ENCODE data around the gene APOH.
A peak's percentile ranks its signal among the peaks of the same experiment; 100 is the strongest.

Gene APOH

DNA sequence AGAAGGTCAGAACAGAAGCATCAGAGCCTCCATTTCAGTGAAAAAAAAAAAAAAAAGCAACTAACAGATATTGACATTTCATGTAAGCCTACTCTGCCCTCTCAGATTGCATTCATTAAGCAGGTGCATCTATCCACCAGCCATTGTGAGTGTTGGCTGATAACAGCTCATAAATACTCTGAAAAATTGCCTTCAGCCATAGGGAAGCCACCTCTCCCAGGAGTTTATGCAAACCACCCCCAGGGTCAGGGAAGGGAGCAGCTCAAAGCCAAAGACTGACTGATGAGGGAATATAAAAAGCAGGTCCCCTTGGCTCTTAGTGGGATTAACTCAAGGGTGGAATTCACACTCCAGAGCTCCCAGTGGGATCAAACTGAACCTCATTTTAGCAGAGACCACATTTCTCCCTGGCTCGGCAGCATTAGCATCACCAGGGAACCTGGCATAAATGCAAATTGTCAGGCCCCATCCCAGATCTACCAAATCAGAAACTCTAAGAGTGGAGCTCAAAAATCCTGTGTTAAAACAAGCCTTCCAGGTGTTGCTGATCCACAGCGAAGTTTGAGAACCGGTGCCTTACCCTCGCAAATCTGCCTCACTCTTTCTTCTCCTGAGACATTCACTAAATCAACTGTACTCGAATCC is 14.2 kb downstream of the APOH start:
- Histone ChIP-seq H3K27me3 (ENCODE audit: control insufficient read depth, insufficient read depth, low read length) (peaks cover 33% of the 10 kb centered on the region), H3K9ac (ENCODE audit: low read depth, low read length) (no peak overlapping the region), H3K9me3 (replicated peaks; ENCODE audit: low read length) (no peaks in the 10 kb centered on the region), H3K4me3 (ENCODE audit: low read length) (no peak overlapping the region), H3K4me2 (ENCODE audit: low read length) (no peak overlapping the region), H3K4me1 (ENCODE audit: control insufficient read depth, insufficient read depth, low read length) (no peaks in the 10 kb centered on the region), H3K36me3 (ENCODE audit: insufficient read depth, low read length) (no peaks in the 10 kb centered on the region)

DNA sequence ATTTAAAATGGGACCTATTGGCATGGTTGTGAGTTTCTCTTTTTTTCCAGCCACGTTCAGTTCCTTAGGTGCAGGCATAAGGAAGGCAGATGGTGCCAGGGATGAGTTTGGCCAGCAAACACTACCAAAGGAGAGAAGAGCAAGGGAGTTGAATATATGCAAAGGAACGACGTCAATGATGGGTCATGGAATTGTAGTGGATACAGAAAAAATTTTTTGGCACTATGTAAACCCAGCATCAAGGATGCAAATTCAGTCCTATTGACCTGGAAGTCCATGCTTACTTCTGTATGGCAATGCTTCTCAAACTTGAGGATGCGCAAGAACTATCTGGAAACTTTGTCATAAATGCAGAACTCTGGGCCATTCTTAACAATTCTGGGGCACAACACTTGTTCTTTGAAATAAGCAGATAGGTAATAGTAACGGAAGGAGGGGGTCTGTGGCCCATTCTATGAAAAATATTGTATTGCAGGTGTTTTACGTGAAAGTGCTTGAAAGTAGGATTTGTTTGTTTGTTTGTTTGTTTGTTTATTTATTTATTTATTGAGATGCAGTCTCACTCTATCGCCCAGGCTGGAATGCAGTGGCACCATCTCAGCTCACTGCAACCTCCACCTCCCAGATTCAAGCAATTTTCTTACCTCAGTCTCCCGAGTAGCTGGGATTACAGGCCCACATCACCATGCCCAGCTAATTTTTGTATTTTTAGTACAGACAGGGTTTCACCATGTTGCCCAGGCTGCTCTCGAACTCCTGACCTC is 18.0 kb downstream of the APOH start:
- peaks cover 14% of the 10 kb centered on the region for H3K27me3 ChIP-seq (ENCODE audit: control insufficient read depth, insufficient read depth, low read length)
- no peak overlapping the region for H3K9ac ChIP-seq (ENCODE audit: low read depth, low read length)
- H3K9me3 ChIP-seq (replicated peaks; ENCODE audit: low read length): no peaks in the 10 kb centered on the region
- no peak overlapping the region for H3K4me3 ChIP-seq (ENCODE audit: low read length)
- no peak overlapping the region for H3K4me2 ChIP-seq (ENCODE audit: low read length)
- H3K4me1 ChIP-seq (ENCODE audit: control insufficient read depth, insufficient read depth, low read length): no peaks in the 10 kb centered on the region
- H3K36me3 ChIP-seq (ENCODE audit: insufficient read depth, low read length): no peaks in the 10 kb centered on the region

DNA sequence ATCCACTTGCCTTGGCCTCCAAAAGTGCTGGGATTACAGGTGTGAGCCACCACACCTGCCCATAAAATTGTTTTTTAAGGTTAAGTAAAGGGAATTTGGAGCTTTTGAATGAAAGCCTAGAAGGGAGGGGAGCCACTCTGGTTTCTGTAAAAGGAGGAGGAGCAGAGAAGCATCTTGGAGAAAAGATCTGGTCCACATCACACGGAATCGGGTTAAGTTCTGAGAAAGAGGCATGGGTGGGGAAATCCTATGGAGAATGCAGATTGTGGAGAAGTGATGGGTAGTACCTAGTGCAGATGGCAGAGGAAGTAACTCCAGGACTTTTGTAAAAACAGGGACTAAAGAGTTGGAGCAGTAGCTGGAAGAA is 19.0 kb downstream of the APOH start:
- no peaks in the 10 kb centered on the region for H3K4me1 ChIP-seq (ENCODE audit: control insufficient read depth, insufficient read depth, low read length)
- no peaks in the 10 kb centered on the region for H3K9me3 ChIP-seq (replicated peaks; ENCODE audit: low read length)
- no peak overlapping the region for H3K4me2 ChIP-seq (ENCODE audit: low read length)
- no peak overlapping the region for H3K4me3 ChIP-seq (ENCODE audit: low read length)
- H3K27me3 ChIP-seq (ENCODE audit: control insufficient read depth, insufficient read depth, low read length): peaks cover 7% of the 10 kb centered on the region
- no peaks in the 10 kb centered on the region for H3K36me3 ChIP-seq (ENCODE audit: insufficient read depth, low read length)
- no peak overlapping the region for H3K9ac ChIP-seq (ENCODE audit: low read depth, low read length)

DNA sequence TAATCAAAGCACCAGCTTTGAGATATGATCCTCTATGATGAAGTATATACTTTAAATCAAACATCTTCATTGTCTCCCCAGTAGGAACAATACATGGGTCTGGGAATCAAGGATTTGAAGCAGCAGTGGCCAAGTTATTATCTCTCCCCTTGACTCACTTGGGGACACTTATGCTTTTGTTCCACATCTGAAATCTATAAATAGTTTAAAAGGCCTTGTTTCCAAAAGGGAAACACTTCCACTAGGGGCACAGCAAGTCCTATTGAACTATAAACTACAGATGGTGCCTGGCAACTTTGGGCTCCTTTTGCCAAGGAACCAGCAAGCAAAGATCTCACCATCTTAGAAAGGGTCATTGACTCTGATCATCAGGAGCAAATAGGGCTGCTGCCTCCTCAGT is 21.3 kb downstream of the APOH start:
- H3K4me1 ChIP-seq (ENCODE audit: control insufficient read depth, insufficient read depth, low read length): no peaks in the 10 kb centered on the region
- H3K9ac ChIP-seq (ENCODE audit: low read depth, low read length): no peak overlapping the region
- H3K9me3 ChIP-seq (replicated peaks; ENCODE audit: low read length): no peaks in the 10 kb centered on the region
- no peak overlapping the region for H3K4me2 ChIP-seq (ENCODE audit: low read length)
- H3K36me3 ChIP-seq (ENCODE audit: insufficient read depth, low read length): no peaks in the 10 kb centered on the region
- no peak overlapping the region for H3K4me3 ChIP-seq (ENCODE audit: low read length)
- no peaks in the 10 kb centered on the region for H3K27me3 ChIP-seq (ENCODE audit: control insufficient read depth, insufficient read depth, low read length)

DNA sequence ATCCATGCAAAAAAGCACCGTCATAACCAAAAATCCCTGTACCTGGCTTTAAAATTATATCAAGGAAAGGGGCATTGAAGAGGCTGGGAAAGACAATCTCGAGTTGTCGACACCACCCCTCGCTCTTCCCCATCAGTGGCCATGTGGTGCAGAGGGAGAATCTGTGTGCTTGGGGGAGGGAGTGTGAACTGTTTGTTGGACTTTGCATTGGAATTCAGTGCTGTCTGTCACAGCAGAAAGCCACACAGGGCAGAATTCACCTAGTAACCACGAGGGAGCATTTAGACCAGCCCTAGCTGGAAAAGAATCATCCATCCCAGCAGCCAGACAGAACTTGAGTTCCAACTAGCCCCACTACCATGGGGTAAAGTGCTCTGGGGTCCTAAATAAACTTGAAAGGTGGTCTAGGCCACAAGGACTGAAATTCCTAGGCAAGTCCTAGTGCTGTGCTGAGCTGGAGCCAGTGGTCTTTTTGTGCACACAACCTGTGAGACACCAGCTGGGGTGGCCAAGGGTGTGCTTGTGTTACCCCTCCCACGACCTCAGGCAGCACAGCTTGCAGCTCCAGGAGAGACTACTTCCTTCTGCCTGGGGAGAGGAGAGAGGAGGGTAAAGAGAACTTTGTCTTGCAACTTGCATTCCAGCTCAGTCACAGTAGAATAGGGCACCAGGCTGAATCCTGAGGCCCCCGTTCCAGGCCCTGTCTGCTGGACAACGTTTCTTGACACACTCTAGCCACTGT is 25.8 kb downstream of the APOH start:
- Histone ChIP-seq H3K4me1 (ENCODE audit: control insufficient read depth, insufficient read depth, low read length) (no peaks in the 10 kb centered on the region), H3K9ac (ENCODE audit: low read depth, low read length) (no peak overlapping the region), H3K36me3 (ENCODE audit: insufficient read depth, low read length) (no peaks in the 10 kb centered on the region), H3K27me3 (ENCODE audit: control insufficient read depth, insufficient read depth, low read length) (no peaks in the 10 kb centered on the region), H3K4me3 (ENCODE audit: low read length) (no peak overlapping the region), H3K9me3 (replicated peaks; ENCODE audit: low read length) (no peaks in the 10 kb centered on the region), H3K4me2 (ENCODE audit: low read length) (no peak overlapping the region)

DNA sequence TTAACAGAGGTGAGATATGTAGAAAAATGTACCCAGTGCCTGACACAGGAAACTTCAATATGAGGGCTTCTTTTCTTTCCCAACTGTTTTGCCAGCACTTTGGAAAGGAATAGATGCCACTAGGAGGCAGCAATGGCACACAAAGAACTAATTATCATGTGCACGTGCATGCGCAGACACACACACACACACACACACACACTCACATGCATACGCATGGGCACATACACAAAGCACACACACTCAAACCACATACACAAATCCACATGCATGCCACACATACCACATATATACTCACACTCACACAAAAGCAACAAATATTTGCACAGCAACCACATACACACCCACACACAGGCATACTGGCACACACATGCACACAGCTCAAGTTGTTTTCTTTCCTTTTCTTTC is 28.5 kb downstream of the APOH start:
- H3K9ac ChIP-seq (ENCODE audit: low read depth, low read length): no peak overlapping the region
- no peaks in the 10 kb centered on the region for H3K9me3 ChIP-seq (replicated peaks; ENCODE audit: low read length)
- no peaks in the 10 kb centered on the region for H3K4me1 ChIP-seq (ENCODE audit: control insufficient read depth, insufficient read depth, low read length)
- no peaks in the 10 kb centered on the region for H3K27me3 ChIP-seq (ENCODE audit: control insufficient read depth, insufficient read depth, low read length)
- no peak overlapping the region for H3K4me2 ChIP-seq (ENCODE audit: low read length)
- no peak overlapping the region for H3K4me3 ChIP-seq (ENCODE audit: low read length)
- H3K36me3 ChIP-seq (ENCODE audit: insufficient read depth, low read length): no peaks in the 10 kb centered on the region

DNA sequence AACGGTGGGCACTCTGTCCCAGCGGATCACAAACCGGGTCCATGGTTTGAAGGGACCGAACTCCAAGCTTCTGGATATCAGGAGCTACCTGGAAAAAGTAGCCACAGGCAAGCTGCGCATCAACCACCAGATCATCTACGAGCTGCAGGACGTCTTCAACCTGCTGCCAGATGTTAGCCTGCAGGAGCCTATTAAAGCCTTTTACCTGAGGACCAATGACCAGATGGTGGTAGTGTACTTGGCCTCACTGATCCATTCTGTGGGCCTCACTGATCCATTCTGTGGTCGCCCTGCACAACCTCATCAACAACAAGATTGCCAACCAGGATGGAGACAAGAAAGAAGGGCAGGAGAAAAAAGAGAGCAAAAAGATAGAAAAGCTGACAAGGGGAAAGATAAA is 31.0 kb downstream of the APOH start:
- Histone ChIP-seq H3K27me3 (ENCODE audit: control insufficient read depth, insufficient read depth, low read length) (no peaks in the 10 kb centered on the region), H3K9ac (ENCODE audit: low read depth, low read length) (no peak overlapping the region), H3K9me3 (replicated peaks; ENCODE audit: low read length) (no peaks in the 10 kb centered on the region), H3K36me3 (ENCODE audit: insufficient read depth, low read length) (no peaks in the 10 kb centered on the region), H3K4me2 (ENCODE audit: low read length) (no peak overlapping the region), H3K4me1 (ENCODE audit: control insufficient read depth, insufficient read depth, low read length) (no peaks in the 10 kb centered on the region), H3K4me3 (ENCODE audit: low read length) (no peak overlapping the region)

DNA sequence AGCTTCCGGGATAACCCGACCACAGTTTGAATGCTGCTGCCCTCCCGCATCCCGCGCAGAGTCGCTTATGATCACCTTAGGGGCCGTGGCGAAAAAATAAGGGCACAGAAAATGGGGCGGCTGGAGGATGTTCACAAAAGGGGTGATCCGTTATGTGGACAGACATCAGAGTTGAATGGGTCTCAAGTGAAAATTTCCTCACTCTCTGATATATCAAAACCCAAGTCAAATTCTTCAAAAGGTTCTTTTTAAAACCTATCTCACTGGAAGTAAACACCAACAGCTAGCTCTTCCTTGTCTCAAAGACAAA is 36.9 kb downstream of the APOH start:
- H3K4me2 ChIP-seq (ENCODE audit: low read length): peak overlapping the region; percentile 90
- peaks cover 13% of the 10 kb centered on the region for H3K4me1 ChIP-seq (ENCODE audit: control insufficient read depth, insufficient read depth, low read length)
- H3K4me3 ChIP-seq (ENCODE audit: low read length): peak overlapping the region; percentile 79
- no peaks in the 10 kb centered on the region for H3K27me3 ChIP-seq (ENCODE audit: control insufficient read depth, insufficient read depth, low read length)
- peak overlapping the region; percentile 96 for H3K9ac ChIP-seq (ENCODE audit: low read depth, low read length)
- no peaks in the 10 kb centered on the region for H3K9me3 ChIP-seq (replicated peaks; ENCODE audit: low read length)
- no peaks in the 10 kb centered on the region for H3K36me3 ChIP-seq (ENCODE audit: insufficient read depth, low read length)

DNA sequence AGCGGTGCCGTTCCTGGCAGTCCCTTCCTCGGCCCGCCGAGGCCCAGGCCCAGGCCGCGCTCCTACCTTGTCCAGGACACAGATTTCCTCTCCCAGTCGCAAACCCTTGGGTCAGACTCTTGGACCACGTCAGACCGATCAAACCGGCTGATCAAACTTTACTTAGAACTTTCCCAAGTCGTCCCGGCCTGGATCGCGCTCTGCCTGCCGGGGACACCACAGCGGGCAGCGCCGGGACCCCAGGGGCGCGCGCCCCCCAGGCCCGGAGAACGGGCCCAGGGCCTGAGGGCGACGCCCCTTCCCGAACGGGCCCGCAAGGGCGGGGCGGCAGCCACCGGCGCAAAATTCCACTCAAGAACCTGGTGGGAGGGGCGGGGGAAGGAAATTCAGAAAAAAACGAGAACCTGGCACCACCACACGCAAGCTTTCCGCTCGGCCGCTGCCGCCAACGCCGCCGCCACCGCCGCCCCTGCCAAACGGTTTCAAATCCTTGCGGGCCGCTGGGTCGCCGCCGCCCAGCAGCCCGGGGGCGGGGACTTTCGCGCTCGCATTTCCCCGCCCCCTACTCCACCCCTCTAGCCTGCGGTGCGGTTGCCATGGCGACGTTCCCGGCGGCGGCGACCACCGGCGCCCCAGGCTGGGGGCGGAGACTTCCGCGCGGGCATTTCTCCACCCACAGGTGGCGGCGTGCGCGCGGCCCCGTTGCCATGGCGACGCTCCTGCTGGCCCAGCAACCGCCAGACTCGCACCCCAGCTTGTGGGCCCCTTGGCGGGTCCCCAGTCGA is 37.4 kb downstream of the APOH start, which contains the start of gene CEP112:
Gene CEP112, minus strand, starts transcription at position 541 of the 785 bp plus-strand sequence.
- peak within 1 kb of the TSS; percentile 96 for H3K9ac ChIP-seq (ENCODE audit: low read depth, low read length)
- H3K9me3 ChIP-seq (replicated peaks; ENCODE audit: low read length): no peaks in the 10 kb centered on the region
- H3K36me3 ChIP-seq (ENCODE audit: insufficient read depth, low read length): no peaks in the 10 kb centered on the region
- H3K4me2 ChIP-seq (ENCODE audit: low read length): peak within 1 kb of the TSS; percentile 90
- H3K4me3 ChIP-seq (ENCODE audit: low read length): peak within 1 kb of the TSS; percentile 79
- H3K27me3 ChIP-seq (ENCODE audit: control insufficient read depth, insufficient read depth, low read length): no peaks in the 10 kb centered on the region
- H3K4me1 ChIP-seq (ENCODE audit: control insufficient read depth, insufficient read depth, low read length): peaks cover 13% of the 10 kb centered on the region

DNA sequence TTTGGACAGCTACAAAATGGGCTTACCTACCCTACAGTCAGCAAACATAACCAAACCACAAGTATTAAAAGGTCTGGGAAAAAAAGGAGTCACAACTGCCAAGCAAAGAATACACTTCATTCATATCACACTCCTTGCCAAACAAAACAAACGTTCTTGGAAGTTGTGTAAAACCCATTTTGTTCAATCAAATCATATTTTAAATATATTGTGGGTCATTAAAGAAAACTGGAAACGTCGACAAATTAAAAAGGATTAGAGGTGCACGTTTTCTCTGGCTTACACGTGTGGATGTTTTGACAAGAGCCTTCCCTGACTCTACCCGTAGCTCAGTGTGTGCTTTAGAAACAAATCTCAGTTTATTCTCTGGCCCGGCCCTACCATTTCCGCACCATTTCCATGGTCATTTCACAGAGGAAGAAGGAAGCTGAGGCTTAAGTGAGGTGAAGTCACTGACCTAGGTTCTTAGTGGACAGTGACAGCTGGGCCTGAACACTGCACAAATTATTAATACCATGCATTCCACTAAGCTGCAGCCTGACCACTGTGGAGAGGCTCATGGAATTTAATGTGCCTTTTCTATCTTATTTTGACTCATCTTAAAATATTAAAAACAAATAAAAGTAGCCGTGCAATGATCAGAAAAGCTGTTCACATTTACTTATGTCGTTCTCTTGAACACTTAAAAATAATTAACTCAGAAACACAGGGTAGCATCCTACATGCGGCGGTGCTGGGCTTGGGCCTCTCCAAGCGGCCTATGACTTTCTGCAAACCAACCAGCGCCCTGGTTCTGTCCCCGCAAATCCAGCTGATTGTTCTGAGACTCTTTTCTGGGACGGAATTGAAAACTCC is 38.2 kb downstream of the APOH start:
- Histone ChIP-seq H3K36me3 (ENCODE audit: insufficient read depth, low read length) (no peaks in the 10 kb centered on the region), H3K4me3 (ENCODE audit: low read length) (peak overlapping the region; percentile 79), H3K9me3 (replicated peaks; ENCODE audit: low read length) (no peaks in the 10 kb centered on the region), H3K4me1 (ENCODE audit: control insufficient read depth, insufficient read depth, low read length) (peaks cover 13% of the 10 kb centered on the region), H3K4me2 (ENCODE audit: low read length) (peak overlapping the region; percentile 90), H3K9ac (ENCODE audit: low read depth, low read length) (peak overlapping the region; percentile 96), H3K27me3 (ENCODE audit: control insufficient read depth, insufficient read depth, low read length) (no peaks in the 10 kb centered on the region)
